MCF 10A (cell line): Measurements from ENCODE around the gene CFAP100. TPM values are rescaled to one million over a fixed set of nuclear protein-coding genes. Genes with fewer than 3 reads are reported as not detected.

Experiments
- BruUV-seq: library from RNA; stranded (reverse); fragments of 400-500 nt; replicated peaks from 2 replicates; lab custom pipeline; 2021; lab: Mats Ljungman, UMichigan
- CTCF ChIA-PET: fragments of 300-600 bp; sonication (Branson Sonifier 250); formaldehyde crosslinking; extraction: SDS; loops from one replicate; lab custom pipeline; 2021; ENCODE audit warnings: antibody characterized with exemption, inconsistent platforms; lab: Yijun Ruan, JAX
- POLR2A ChIA-PET: fragments of 300-600, 350-650 bp; sonication (Branson Sonifier 250); formaldehyde crosslinking; extraction: SDS; loops from one replicate; lab custom pipeline; 2020; ENCODE audit warnings: antibody characterized with exemption, inconsistent platforms; lab: Yijun Ruan, JAX
- DNase-seq: peaks from one replicate; pipeline ENCODE4 v3.0.0-alpha.2; 2018; ENCODE audit not compliant: unreplicated experiment
- H3K27ac Mint-ChIP-seq: one replicate; pipeline ENCODE4 v1.8.0; 2022; ENCODE audit warnings: mild to moderate bottlenecking, low read depth, mixed read lengths; ENCODE audit not compliant: unreplicated experiment
- H3K27me3 Mint-ChIP-seq: one replicate; pipeline ENCODE4 v1.8.0; 2022; ENCODE audit warnings: mixed read lengths; ENCODE audit not compliant: insufficient read depth, unreplicated experiment
- H3K36me3 Mint-ChIP-seq: one replicate; pipeline ENCODE4 v1.8.0; 2022; ENCODE audit warnings: mild to moderate bottlenecking, moderate library complexity, mixed read lengths; ENCODE audit not compliant: insufficient read depth, unreplicated experiment
- H3K4me1 Mint-ChIP-seq: one replicate; pipeline ENCODE4 v1.8.0; 2022; ENCODE audit warnings: mixed read lengths; ENCODE audit not compliant: insufficient read depth, unreplicated experiment
- H3K4me3 Mint-ChIP-seq: one replicate; pipeline ENCODE4 v1.8.0; 2022; ENCODE audit warnings: mild to moderate bottlenecking, moderate library complexity, mixed read lengths; ENCODE audit not compliant: unreplicated experiment
- H3K9me3 Mint-ChIP-seq: one replicate; pipeline ENCODE4 v1.8.0; 2022; ENCODE audit warnings: mixed read lengths; ENCODE audit not compliant: unreplicated experiment
- CTCF ChIP-seq: fragments of 200-600 bp; IDR thresholded peaks from one replicate; pipeline ENCODE4 v1.8.0; 2022; ENCODE audit warnings: antibody characterized with exemption, mild to moderate bottlenecking; ENCODE audit not compliant: unreplicated experiment
- intact Hi-C: fragments of 100-400 bp; cut with micrococcal nuclease; formaldehyde crosslinking; loops from 2 replicates; pipeline ENCODE4 v1.14.1; 2022
- total RNA-seq: library from RNA; stranded (reverse); gene quantifications from 2 replicates; pipeline ENCODE4 v1.2.3, GENCODE V29; 2022

Gene CFAP100
- total RNA-seq, 1 experiment from 2014 or later = not detected

- ChIA-PET POLR2A (no interaction called here), CTCF (interaction anchor here (0.6 kb wide), 1 partner anchor 295 kb away, joined by 3 read pairs; no protein-coding TSS in a partner anchor)
- H3K9me3 Mint-ChIP-seq = no peaks in the 10 kb centered on the region
- H3K4me1 Mint-ChIP-seq = peaks cover 6% of the 10 kb centered on the region
- BruUV-seq = no TSS peak
- TF ChIP-seq CTCF = no peak
- intact Hi-C loops = no loop called here
- peaks cover 79% of the 10 kb centered on the region for H3K36me3 Mint-ChIP-seq
- H3K27me3 Mint-ChIP-seq = no peaks in the 10 kb centered on the region
- no peak overlapping the region for H3K27ac Mint-ChIP-seq
- no peak for DNase-seq
- no peak overlapping the region for H3K4me3 Mint-ChIP-seq
Observed at GRCh38 chr3:126464494-126464893, 69.8 kb downstream of the CFAP100 start.

- no peaks in the 10 kb centered on the region for H3K9me3 Mint-ChIP-seq
- no TSS peak for BruUV-seq
- TF ChIP-seq CTCF = no peak
- H3K4me1 Mint-ChIP-seq = peaks cover 9% of the 10 kb centered on the region
- no peaks in the 10 kb centered on the region for H3K27me3 Mint-ChIP-seq
- DNase-seq = no peak
- no peak overlapping the region for H3K27ac Mint-ChIP-seq
- H3K36me3 Mint-ChIP-seq = peaks cover 82% of the 10 kb centered on the region
- CTCF ChIA-PET = interaction anchor here (0.6 kb wide), 2 partner anchors 295 to 421 kb away, joined by 3 to 5 read pairs; no protein-coding TSS in a partner anchor
- no peak overlapping the region for H3K4me3 Mint-ChIP-seq
- intact Hi-C loops = no loop called here
- POLR2A ChIA-PET = no interaction called here
Observed at GRCh38 chr3:126464997-126465396, 70.3 kb downstream of the CFAP100 start.

- no TSS peak for BruUV-seq
- Mint-ChIP-seq H3K27me3 (no peaks in the 10 kb centered on the region), H3K36me3 (peaks cover 83% of the 10 kb centered on the region), H3K4me3 (no peak overlapping the region), H3K9me3 (no peaks in the 10 kb centered on the region), H3K27ac (no peak overlapping the region), H3K4me1 (peaks cover 9% of the 10 kb centered on the region)
- POLR2A ChIA-PET = no interaction called here
- no peak for TF ChIP-seq CTCF
- intact Hi-C loops = no loop called here
- CTCF ChIA-PET = interaction anchor here (0.6 kb wide), 1 partner anchor 422 kb away, joined by 5 read pairs; no protein-coding TSS in a partner anchor
- no peak for DNase-seq
Observed at GRCh38 chr3:126465928-126466544, 71.3 kb downstream of the CFAP100 start.

GRCh38 chr3:126466886-126467610, 72.3 kb downstream of the CFAP100 start:
- BruUV-seq = no TSS peak
- POLR2A ChIA-PET = no interaction called here
- intact Hi-C loops = no loop called here
- H3K27ac Mint-ChIP-seq = no peak overlapping the region
- H3K27me3 Mint-ChIP-seq = no peaks in the 10 kb centered on the region
- DNase-seq = no peak
- CTCF ChIA-PET = no interaction called here
- H3K36me3 Mint-ChIP-seq = peaks cover 81% of the 10 kb centered on the region
- no peak for TF ChIP-seq CTCF
- H3K9me3 Mint-ChIP-seq = no peaks in the 10 kb centered on the region
- no peak overlapping the region for H3K4me3 Mint-ChIP-seq
- H3K4me1 Mint-ChIP-seq = peaks cover 9% of the 10 kb centered on the region
